SW 1271 (cell line): ENCODE results near the gene GNB1.
"Not testable (repeated sequence)": the region's sequence is repeated elsewhere in the genome, so short reads cannot be mapped to it uniquely, and the experiment has no call there.

ENCODE experiments used
- DNase-seq, 2 experiments: peaks; one replicate each; lab custom pipeline; 2025; lab: John Stamatoyannopoulos, UW

GNB1 gene

GRCh38 chr1:1745651-1746565 is 145.0 kb downstream of the GNB1 start:
- DNase-seq: peak in 1 of 2 experiments; percentile 63

GRCh38 chr1:1742529-1742928 is 148.4 kb downstream of the GNB1 start:
- not testable (repeated sequence) for DNase-seq

GRCh38 chr1:1741013-1741412 is 149.9 kb downstream of the GNB1 start:
- not testable (repeated sequence) for DNase-seq

- not testable (repeated sequence) for DNase-seq
These were observed 152.0 kb downstream of the GNB1 start for GRCh38 chr1:1738799-1739337.

- not testable (repeated sequence) for DNase-seq
These were observed 153.0 kb downstream of the GNB1 start for GRCh38 chr1:1737675-1738590.
